Activated naive CD4-positive, alpha-beta T cell treated with anti-CD3 and anti-CD28 coated beads, Interleukin-2, amount 50 U/mL, for 72 hours (primary cell): ENCODE data around the gene VSTM2L. TPM values are rescaled to one million over a fixed set of nuclear protein-coding genes. Genes with fewer than 3 reads are reported as not detected.
A peak's percentile ranks its signal among the peaks of the same experiment; 100 is the strongest.
"Not testable (repeated sequence)": the region's sequence is repeated elsewhere in the genome, so short reads cannot be mapped to it uniquely, and the experiment has no call there.

Experiments
- ATAC-seq, 2 donors: fragments of 150-1000 bp; cut with Tn5 transposase; 2 replicates each; pipeline ENCODE4 v1.10.0; 2021; ENCODE audit warnings: mild to moderate bottlenecking in 2 of 2, moderate library complexity in 2 of 2
- DNase-seq, 2 donors: peaks; one replicate each; pipeline ENCODE4 v3.0.0; 2021 to 2022; ENCODE audit warnings: low spot score in 2 of 2
- H3K27ac Mint-ChIP-seq, 2 donors: one replicate each; pipeline ENCODE4 v1.8.0; 2022; ENCODE audit warnings: mild to moderate bottlenecking in 2 of 2, mixed read lengths in 2 of 2
- H3K36me3 Mint-ChIP-seq, 2 donors: one replicate each; pipeline ENCODE4 v1.8.0; 2022; ENCODE audit warnings: mixed read lengths in 2 of 2
- H3K9me3 Mint-ChIP-seq, 2 donors: one replicate each; pipeline ENCODE4 v1.8.0; 2022; ENCODE audit warnings: mixed read lengths in 2 of 2
- total RNA-seq, 2 donors: library from RNA; stranded (reverse); gene quantifications; one replicate each; pipeline ENCODE4 v1.2.3, GENCODE V29; 2022

Gene VSTM2L
- under 1 TPM; 0.30 to 0.33 TPM for total RNA-seq

DNA sequence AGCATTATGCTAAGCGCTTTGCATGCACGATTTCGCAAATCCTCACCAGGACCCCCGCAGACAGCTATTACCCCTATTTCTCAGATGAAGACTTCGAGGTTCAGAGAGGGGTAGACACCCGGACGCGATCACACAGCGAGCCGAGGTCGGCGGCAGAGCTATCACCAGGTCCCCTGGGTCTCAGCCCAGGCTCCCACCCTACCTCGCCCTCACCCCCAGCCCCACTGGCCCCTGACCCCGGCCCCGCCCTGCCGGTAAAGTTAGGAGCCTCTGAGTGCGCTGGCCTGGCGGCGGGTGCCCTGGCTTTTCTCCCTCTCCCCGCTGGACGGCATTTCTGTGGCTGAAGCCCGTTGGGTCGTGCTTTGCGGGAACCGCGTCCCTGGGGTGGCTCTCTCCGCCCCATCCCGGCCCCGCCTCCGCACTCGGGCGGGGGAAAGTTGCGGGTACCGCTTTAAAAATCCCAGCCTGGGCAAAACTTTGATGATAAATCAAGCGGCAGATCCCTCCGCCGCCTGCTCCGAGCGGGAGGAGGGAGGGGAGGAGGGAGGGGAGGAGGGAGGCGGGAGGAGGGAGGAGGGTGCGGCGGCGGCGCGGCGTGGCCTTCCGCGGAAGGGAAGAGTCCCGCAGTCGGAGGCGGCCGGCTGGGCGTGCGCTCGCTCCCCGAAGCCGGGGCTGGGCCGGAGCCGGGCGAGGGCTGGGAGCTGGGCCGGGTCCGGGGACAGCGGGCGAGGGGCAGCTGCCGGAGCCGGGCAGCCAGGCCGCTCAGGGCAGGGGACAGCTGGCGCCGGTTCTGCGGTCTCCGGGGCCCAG lies at the start of gene VSTM2L:
Gene VSTM2L (plus strand): TSS at position 624 of the 810 bp plus-strand sequence. CDS start 224 bp downstream, outside the sequence.
- Mint-ChIP-seq H3K27ac (no peak within 1 kb of the TSS), H3K9me3 (no peaks in the 10 kb centered on the region), H3K36me3 (peaks cover 5 to 11% of the 10 kb centered on the region in 2 donors)
- ATAC-seq (no peak), DNase-seq (no peak)

GRCh38 chr20:37853823-37854375 lies 49.0 kb upstream of the VSTM2L start:
- ATAC-seq (peak; percentile 18 to 79), DNase-seq (no peak)
- H3K36me3 Mint-ChIP-seq: peaks cover 0 to 5% of the 10 kb centered on the region in 2 donors
- no peak overlapping the region for H3K27ac Mint-ChIP-seq
- no peaks in the 10 kb centered on the region for H3K9me3 Mint-ChIP-seq

GRCh38 chr20:37856034-37856433 lies 46.9 kb upstream of the VSTM2L start:
- ATAC-seq: peak in 1 of 2 donors; percentile 13
- H3K27ac Mint-ChIP-seq: peak overlapping the region; percentile 32 to 65
- not testable (repeated sequence) for H3K9me3 Mint-ChIP-seq, H3K36me3 Mint-ChIP-seq, DNase-seq

GRCh38 chr20:37856932-37857660 lies 45.8 kb upstream of the VSTM2L start:
- DNase-seq (no peak), ATAC-seq (peak in 1 of 2 donors; percentile 83)
- peaks cover 0 to 5% of the 10 kb centered on the region in 2 donors for H3K36me3 Mint-ChIP-seq
- peak overlapping the region in 1 of 2 donors; percentile 56 for H3K27ac Mint-ChIP-seq
- H3K9me3 Mint-ChIP-seq: no peaks in the 10 kb centered on the region

DNA sequence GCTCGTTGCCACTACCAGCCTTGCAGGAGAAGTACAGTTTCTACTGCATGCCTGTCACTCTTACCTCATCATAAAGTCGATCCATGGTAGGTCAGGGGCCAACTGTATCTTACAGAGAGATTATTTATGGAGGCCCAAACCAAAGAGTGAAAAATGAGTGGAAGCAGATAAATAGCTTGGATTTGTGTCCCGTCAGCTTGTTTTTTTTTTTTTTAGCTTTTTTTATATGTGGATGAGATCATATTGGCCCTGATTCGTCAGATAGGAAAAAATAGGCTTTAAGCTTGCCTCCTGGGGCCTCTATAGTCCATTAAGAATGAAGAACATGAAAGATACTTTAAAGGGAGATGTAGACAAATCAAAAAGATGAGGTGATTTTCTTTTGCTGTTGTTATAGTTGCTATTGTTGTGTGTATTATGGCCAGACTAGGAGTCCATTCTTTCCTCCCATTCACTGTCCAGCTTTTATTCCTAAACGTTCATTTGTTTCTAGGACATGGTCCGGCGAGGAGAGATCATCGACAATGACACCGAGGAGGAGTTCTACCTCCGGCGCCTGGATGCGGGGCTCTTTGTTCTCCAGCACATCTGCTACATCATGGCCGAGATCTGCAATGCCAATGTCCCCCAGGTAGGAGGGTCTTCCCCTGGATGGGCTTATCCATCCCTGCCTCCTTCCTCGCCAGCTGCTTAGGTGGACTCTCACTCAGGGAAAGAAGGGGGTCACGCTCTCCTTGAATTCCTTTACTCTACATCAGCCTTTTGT lies 43.3 kb upstream of the VSTM2L start:
- no peak for ATAC-seq
- peaks cover 0 to 5% of the 10 kb centered on the region in 2 donors for H3K36me3 Mint-ChIP-seq
- H3K9me3 Mint-ChIP-seq: no peaks in the 10 kb centered on the region
- no peak for DNase-seq
- no peak overlapping the region for H3K27ac Mint-ChIP-seq

- peak overlapping the region in 1 of 2 donors; percentile 13 for H3K27ac Mint-ChIP-seq
- H3K9me3 Mint-ChIP-seq: no peaks in the 10 kb centered on the region
- no peak for DNase-seq
- ATAC-seq: no peak
- no peaks in the 10 kb centered on the region for H3K36me3 Mint-ChIP-seq
Measured at GRCh38 chr20:37863289-37863688, 39.6 kb upstream of the VSTM2L start.

DNA sequence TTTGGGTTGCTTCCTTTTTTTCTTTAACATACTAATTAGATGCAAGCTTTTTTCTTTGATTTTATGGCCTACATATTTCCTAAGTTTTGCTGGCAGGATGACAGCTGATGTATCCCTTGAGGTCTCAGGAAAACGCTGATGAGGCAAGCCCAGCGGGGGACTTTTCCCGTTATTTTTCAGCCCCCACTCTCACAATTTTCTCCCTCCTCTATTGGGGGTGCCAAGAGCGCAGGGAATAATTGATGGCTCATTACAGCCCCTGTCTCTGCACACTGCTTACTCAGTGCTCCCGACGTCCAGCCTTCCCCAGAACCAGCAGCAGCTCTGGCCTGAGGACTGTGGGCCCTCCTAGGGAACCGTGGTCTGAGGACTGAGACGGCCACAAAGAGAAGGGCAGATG lies 38.6 kb upstream of the VSTM2L start:
- H3K36me3 Mint-ChIP-seq: no peaks in the 10 kb centered on the region
- H3K27ac Mint-ChIP-seq: peak overlapping the region in 1 of 2 donors; percentile 33
- ATAC-seq: no peak

GRCh38 chr20:37866051-37866450 lies 36.9 kb upstream of the VSTM2L start:
- H3K27ac Mint-ChIP-seq: peak overlapping the region in 1 of 2 donors; percentile 78
- H3K36me3 Mint-ChIP-seq: peaks cover 0 to 7% of the 10 kb centered on the region in 2 donors
- ATAC-seq (no peak), DNase-seq (no peak)
- H3K9me3 Mint-ChIP-seq: no peaks in the 10 kb centered on the region

More for the DNA sequence above, 38.6 kb upstream of the VSTM2L start:
- DNase-seq: no peak
- H3K9me3 Mint-ChIP-seq: no peaks in the 10 kb centered on the region

DNA sequence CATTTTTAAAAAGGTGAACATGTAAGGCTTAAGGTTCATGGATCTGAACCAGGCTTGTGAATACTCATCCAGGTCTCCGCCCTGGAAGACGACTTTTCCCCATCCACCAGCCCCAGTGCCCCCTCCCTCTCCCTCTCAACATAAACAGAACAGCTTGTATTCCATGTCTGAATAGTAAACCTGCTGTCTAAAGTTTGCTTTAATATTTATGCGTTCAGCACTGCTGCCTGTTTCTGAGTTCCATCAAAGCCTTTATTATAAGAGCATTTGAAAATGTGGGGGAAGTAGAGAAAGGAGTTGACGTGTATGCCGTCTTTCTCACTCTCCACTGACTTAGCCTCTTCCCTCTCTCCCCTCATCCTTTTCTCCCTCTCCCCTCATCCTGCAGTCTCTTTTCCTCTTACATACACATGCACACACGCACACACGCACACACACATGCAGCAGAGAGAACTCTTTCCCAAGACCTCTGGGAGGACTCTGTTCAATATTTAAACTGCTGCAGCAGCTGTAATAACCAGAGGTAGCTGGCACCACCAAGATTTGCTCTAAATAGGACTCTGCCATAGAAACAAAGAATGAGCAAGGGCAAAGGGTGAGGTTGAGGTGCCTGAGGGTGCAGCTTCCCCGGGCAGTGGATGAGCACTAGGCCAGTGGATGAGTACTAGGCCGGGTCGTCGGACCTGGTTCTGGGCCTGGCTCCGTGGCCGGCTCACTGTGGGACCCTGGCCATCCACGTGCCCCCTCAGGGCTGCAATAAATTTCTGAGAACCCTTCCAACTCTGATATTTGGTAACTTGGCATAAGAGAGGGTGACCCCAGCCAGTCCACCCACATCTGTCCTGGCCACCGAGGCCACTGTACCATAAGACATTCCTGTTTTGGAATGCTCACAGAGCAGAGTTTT lies 35.4 kb upstream of the VSTM2L start:
- DNase-seq (no peak), ATAC-seq (no peak)
- H3K9me3 Mint-ChIP-seq: no peaks in the 10 kb centered on the region
- peaks cover 0 to 8% of the 10 kb centered on the region in 2 donors for H3K36me3 Mint-ChIP-seq
- no peak overlapping the region for H3K27ac Mint-ChIP-seq

- no peaks in the 10 kb centered on the region for H3K9me3 Mint-ChIP-seq
- DNase-seq: no peak
- peak overlapping the region in 1 of 2 donors; percentile 89 for H3K27ac Mint-ChIP-seq
- H3K36me3 Mint-ChIP-seq: peaks cover 0 to 8% of the 10 kb centered on the region in 2 donors
- ATAC-seq: no peak
Measured at GRCh38 chr20:37868851-37869333, 34.0 kb upstream of the VSTM2L start.

DNA sequence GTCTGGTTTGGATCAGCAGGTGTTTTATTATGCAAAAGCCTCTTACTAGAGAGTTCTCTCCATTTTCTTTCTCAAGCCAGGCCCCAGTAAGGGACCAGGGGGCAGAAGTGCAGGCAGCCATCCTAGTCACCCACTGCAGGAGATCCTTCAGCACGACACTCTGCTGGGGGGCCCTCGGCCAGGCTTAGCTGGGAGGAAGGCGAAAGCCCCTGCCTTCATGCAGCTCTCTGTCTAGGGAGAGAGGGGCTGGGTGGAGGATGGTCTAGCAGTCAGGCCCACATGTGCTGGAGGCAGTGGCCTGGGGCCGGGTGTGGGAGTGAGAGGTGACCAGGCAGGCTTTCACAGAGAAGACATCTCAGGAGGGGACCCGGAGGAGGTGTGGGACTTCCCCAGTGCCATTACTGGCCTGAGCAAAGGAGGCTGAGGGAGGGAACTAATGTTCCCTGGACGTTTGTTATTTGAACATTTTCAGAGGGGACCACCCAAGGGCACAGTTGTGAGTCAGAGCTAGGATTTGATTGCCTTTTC lies 33.5 kb upstream of the VSTM2L start:
- no peaks in the 10 kb centered on the region for H3K9me3 Mint-ChIP-seq
- no peak for ATAC-seq
- H3K27ac Mint-ChIP-seq: no peak overlapping the region
- H3K36me3 Mint-ChIP-seq: peaks cover 0 to 8% of the 10 kb centered on the region in 2 donors
- DNase-seq: no peak

DNA sequence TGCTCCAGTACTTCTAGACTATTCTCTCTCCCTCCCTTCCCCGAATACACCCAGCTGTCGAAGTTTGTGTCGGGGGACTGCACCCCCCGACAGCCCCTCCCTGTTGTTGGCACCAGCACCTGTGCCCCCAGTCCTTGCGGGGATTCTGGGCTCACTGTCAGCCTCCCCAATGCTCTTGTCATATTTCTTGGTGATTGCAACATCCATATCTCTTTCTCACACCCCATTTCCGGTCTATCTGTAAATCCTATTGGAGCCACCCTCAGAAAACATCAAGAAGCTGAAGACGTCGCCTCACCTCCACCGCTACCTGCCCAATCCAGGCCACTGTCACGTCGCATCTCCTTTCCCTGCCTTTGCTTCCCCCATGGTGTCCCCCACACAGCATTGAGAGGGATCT lies 32.6 kb upstream of the VSTM2L start:
- H3K36me3 Mint-ChIP-seq: peaks cover 0 to 8% of the 10 kb centered on the region in 2 donors
- peak overlapping the region; percentile 13 to 35 for H3K27ac Mint-ChIP-seq
- H3K9me3 Mint-ChIP-seq: no peaks in the 10 kb centered on the region
- ATAC-seq (no peak), DNase-seq (no peak)

DNA sequence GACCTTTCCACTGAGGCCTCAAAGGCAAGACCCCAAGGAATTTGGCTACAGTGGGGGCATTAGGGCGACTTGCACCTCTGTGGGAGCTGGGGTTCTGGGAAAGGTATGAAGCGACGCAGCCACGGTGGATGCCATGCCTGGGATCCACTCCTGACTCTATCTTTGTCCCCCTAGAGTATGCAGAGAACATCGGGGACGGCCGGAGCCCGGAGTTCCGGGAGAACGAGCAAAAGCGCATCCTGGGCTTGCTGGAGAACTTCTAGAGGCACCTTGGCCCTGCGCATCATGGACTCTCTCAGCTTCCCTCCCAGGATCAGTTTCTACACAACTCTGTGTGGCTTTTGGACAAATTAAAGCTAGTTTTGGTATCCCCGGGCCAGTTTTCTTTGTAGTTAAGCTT lies 31.2 kb upstream of the VSTM2L start:
- ATAC-seq (no peak), DNase-seq (no peak)
- Mint-ChIP-seq H3K36me3 (peaks cover 0 to 8% of the 10 kb centered on the region in 2 donors), H3K27ac (peak overlapping the region in 1 of 2 donors; percentile 70), H3K9me3 (no peaks in the 10 kb centered on the region)

GRCh38 chr20:37872161-37872560 lies 30.8 kb upstream of the VSTM2L start:
- Mint-ChIP-seq H3K36me3 (peaks cover 0 to 8% of the 10 kb centered on the region in 2 donors), H3K9me3 (no peaks in the 10 kb centered on the region), H3K27ac (no peak overlapping the region)
- ATAC-seq: no peak
- no peak for DNase-seq

DNA sequence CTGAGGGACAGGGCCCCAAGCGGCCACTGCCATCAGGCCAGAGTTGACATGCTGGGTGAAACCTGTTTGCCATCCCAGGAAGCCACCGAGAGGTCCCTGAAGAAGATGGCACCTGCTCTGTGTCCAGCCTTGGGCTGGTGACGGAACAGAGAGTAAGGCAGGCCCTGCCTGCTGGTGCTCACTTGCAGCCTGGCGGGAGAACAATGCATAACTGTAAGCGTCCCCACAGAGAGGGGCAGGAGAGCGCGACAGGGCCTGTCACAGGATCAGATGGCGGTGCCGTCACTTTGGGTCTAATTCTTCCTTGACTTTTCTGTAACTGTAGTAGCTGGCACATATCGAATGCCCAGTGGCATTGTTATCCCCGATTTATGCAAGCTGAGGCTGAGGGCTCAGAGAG lies 29.0 kb upstream of the VSTM2L start:
- Mint-ChIP-seq H3K36me3 (peaks cover 0 to 8% of the 10 kb centered on the region in 2 donors), H3K9me3 (no peaks in the 10 kb centered on the region), H3K27ac (no peak overlapping the region)
- ATAC-seq: no peak
- no peak for DNase-seq
